Kidney epithelial cell (primary cell): ENCODE data around the gene SQSTM1. TPM values are rescaled to one million over a fixed set of nuclear protein-coding genes. Genes with fewer than 3 reads are reported as not detected.
"Not testable (repeated sequence)": the region's sequence is repeated elsewhere in the genome, so short reads cannot be mapped to it uniquely, and the experiment has no call there.

Source experiments
- DNase-seq: peaks from one replicate; pipeline ENCODE4 v3.0.0-alpha.2; 2010; ENCODE audit warnings: low read depth
- H3K27me3 ChIP-seq: 2 replicates; pipeline ENCODE4 v1.6.0; 2011; ENCODE audit warnings: low read length; ENCODE audit not compliant: control insufficient read depth, insufficient read depth
- H3K36me3 ChIP-seq: 2 replicates; pipeline ENCODE4 v1.5.1; 2011; ENCODE audit warnings: low read length; ENCODE audit not compliant: control insufficient read depth, insufficient read depth
- H3K4me3 ChIP-seq: 2 replicates; pipeline ENCODE4 v1.5.1; 2011; ENCODE audit warnings: low read depth, mild to moderate bottlenecking, control low read depth, low read length
- CTCF ChIP-seq: IDR thresholded peaks from 2 replicates; pipeline ENCODE4 v1.5.1; 2011; ENCODE audit warnings: mild to moderate bottlenecking, moderate library complexity, low read length, control low read depth, inconsistent platforms; ENCODE audit not compliant: insufficient read depth, poor library complexity, severe bottlenecking
- total RNA-seq: library from RNA; depleted of rRNA; stranded (reverse); fragments of >200 nt; gene quantifications from 2 replicates; pipeline ENCODE4 v1.2.3, GENCODE V29; 2015

Gene SQSTM1
- total RNA-seq, 1 donor from 2014 or later, result 905 TPM

DNA sequence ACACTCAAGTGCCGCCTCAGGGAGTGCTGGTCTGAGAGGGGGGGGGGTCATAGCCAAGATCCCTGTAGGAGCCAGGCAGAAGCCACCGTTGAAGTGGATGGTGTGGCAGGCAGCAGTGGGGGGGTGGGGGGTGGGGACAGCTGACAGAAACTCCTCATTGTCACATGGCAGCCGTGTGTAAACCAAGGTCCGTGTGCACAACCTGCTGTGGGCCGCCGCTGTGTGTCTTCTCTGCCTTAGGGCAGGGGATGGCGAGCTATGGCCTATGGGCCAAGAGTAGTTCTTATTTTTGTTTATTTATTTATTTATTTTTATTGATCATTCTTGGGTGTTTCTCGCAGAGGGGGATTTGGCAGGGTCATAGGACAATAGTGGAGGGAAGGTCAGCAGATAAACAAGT lies 13.4 kb downstream of the SQSTM1 start:
- Histone ChIP-seq H3K36me3 (peaks cover 18% of the 10 kb centered on the region), H3K4me3 (no peak overlapping the region), H3K27me3 (no peaks in the 10 kb centered on the region)
- TF ChIP-seq CTCF, result no peak
- no peak for DNase-seq

DNA sequence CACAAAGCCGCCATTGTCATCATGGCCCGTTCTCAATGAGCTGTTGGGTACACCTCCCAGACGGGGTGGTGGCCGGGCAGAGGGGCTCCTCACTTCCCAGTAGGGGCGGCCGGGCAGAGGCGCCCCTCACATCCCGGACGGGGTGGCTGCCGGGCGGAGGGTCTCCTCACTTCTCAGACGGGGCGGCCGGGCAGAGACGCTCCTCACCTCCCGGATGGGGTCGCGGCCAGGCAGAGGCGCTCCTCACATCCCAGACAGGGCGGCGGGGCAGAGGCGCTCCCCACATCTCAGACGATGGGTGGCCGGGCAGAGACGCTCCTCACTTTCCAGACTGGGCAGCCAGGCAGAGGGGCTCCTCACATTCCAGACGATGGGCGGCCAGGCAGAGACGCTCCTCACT lies 14.2 kb downstream of the SQSTM1 start:
- not testable (repeated sequence) for H3K27me3 ChIP-seq, H3K4me3 ChIP-seq, DNase-seq
- peaks cover 17% of the 10 kb centered on the region for H3K36me3 ChIP-seq

DNA sequence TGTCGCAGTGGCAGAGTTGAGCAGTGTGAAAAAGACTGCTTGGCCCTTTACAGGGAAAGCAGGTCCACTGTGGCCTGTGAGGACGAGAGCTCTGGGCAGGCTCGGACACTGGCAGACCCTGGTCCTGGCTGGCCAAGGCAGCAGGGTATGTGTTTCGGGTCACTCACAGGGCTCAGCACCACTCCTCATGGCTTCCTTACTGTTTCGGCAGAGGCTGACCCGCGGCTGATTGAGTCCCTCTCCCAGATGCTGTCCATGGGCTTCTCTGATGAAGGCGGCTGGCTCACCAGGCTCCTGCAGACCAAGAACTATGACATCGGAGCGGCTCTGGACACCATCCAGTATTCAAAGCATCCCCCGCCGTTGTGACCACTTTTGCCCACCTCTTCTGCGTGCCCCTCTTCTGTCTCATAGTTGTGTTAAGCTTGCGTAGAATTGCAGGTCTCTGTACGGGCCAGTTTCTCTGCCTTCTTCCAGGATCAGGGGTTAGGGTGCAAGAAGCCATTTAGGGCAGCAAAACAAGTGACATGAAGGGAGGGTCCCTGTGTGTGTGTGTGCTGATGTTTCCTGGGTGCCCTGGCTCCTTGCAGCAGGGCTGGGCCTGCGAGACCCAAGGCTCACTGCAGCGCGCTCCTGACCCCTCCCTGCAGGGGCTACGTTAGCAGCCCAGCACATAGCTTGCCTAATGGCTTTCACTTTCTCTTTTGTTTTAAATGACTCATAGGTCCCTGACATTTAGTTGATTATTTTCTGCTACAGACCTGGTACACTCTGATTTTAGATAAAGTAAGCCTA lies 15.7 kb downstream of the SQSTM1 start:
- Histone ChIP-seq H3K27me3 (no peaks in the 10 kb centered on the region), H3K4me3 (no peak overlapping the region), H3K36me3 (peaks cover 15% of the 10 kb centered on the region)
- TF ChIP-seq CTCF, result peak; percentile 14
- no peak for DNase-seq

- Histone ChIP-seq H3K36me3 (peaks cover 12% of the 10 kb centered on the region), H3K4me3 (no peak overlapping the region), H3K27me3 (no peaks in the 10 kb centered on the region)
- no peak for DNase-seq
- no peak for TF ChIP-seq CTCF
Observed at GRCh38 chr5:179837076-179838011, 16.6 kb downstream of the SQSTM1 start.

- Histone ChIP-seq H3K4me3 (no peak overlapping the region), H3K36me3 (peaks cover 3% of the 10 kb centered on the region), H3K27me3 (no peaks in the 10 kb centered on the region)
- no peak for DNase-seq
- TF ChIP-seq CTCF, result no peak
Observed at GRCh38 chr5:179839328-179840256, 18.9 kb downstream of the SQSTM1 start.

DNA sequence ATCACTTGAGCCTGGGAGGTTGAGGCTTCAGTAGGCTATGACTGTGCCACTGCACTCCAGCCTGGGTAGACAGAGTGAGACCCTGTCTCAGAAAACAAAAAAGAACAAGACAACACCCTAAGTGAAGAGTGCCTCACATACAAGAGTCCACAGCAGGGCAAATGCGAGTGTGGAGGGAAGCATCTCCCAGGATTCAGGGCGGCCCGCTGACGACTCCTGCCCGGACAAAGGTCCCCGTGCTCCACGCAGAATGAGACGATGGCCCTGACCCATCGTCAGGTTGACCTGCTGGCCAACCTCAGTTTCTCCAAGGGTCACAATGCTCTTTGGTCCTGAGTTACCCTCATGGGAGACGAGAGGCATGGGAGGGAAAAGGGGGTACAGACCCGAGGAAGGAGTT lies 19.6 kb downstream of the SQSTM1 start:
- no peaks in the 10 kb centered on the region for H3K27me3 ChIP-seq
- H3K4me3 ChIP-seq, result no peak overlapping the region
- TF ChIP-seq CTCF, result no peak
- DNase-seq, result no peak
- H3K36me3 ChIP-seq, result peaks cover 3% of the 10 kb centered on the region
